OCI-LY1 (cell line): ENCODE results near the gene CHEK2.

Experiments
- H2AFZ ChIP-seq: fragments of 200-600 bp; sonication (generic), shearing (Covaris generic); 2 replicates; pipeline ENCODE4 v1.6.0; 2014; ENCODE audit warnings: antibody characterized with exemption, mild to moderate bottlenecking, low read length
- H3F3A ChIP-seq: fragments of 200-600 bp; sonication (generic), shearing (Covaris generic); 2 replicates; pipeline ENCODE4 v1.6.0; 2014; ENCODE audit warnings: mild to moderate bottlenecking, antibody characterized with exemption, low read length, moderate library complexity; ENCODE audit not compliant: insufficient read depth
- H3K27ac ChIP-seq: fragments of 200-600 bp; sonication (generic); 2 replicates; pipeline ENCODE4 v1.5.1; 2014; ENCODE audit warnings: low read length, mixed run types, mild to moderate bottlenecking, low read depth; ENCODE audit not compliant: poor library complexity, severe bottlenecking
- H3K27me3 ChIP-seq: fragments of 200-600 bp; sonication (generic); 2 replicates; pipeline ENCODE4 v1.6.0; 2014; ENCODE audit warnings: antibody characterized with exemption, mild to moderate bottlenecking, low read length, moderate library complexity; ENCODE audit not compliant: insufficient read depth
- H3K36me3 ChIP-seq: fragments of 200-600 bp; sonication (generic); 2 replicates; pipeline ENCODE4 v1.6.1; 2014; ENCODE audit warnings: mild to moderate bottlenecking, antibody characterized with exemption, low read length, moderate library complexity, mixed read lengths; ENCODE audit not compliant: insufficient read depth
- H3K4me1 ChIP-seq: fragments of 200-600 bp; sonication (generic); 2 replicates; pipeline ENCODE4 v1.5.1; 2014; ENCODE audit warnings: mild to moderate bottlenecking, low read length, moderate library complexity; ENCODE audit not compliant: insufficient read depth, severe bottlenecking
- H3K4me2 ChIP-seq: fragments of 200-600 bp; sonication (generic), shearing (Covaris generic); 2 replicates; pipeline ENCODE4 v1.6.1; 2014; ENCODE audit warnings: low read length
- H3K4me3 ChIP-seq: fragments of 200-600 bp; sonication (generic); 2 replicates; pipeline ENCODE4 v1.5.1; 2014; ENCODE audit warnings: low read length, low read depth, mild to moderate bottlenecking, mixed read lengths; ENCODE audit not compliant: poor library complexity, severe bottlenecking
- H3K79me2 ChIP-seq: fragments of 200-600 bp; shearing (Covaris generic); 2 replicates; pipeline ENCODE4 v1.6.1; 2016; ENCODE audit warnings: mixed run types, low read length, mixed read lengths; ENCODE audit not compliant: insufficient read depth
- H3K9ac ChIP-seq: fragments of 200-600 bp; sonication (generic), shearing (Covaris generic); 2 replicates; pipeline ENCODE4 v1.6.1; 2014; ENCODE audit warnings: mild to moderate bottlenecking, low read length, mixed read lengths
- H3K9me2 ChIP-seq: fragments of 200-600 bp; sonication (generic), shearing (Covaris generic); 2 replicates; pipeline ENCODE4 v1.6.1; 2014; ENCODE audit warnings: low read depth, mild to moderate bottlenecking, low read length, mixed read lengths
- H3K9me3 ChIP-seq: fragments of 200-600 bp; shearing (Covaris generic); 2 replicates; pipeline ENCODE4 v1.6.1; 2014; ENCODE audit warnings: low read length, mixed read lengths
- H4K20me1 ChIP-seq: fragments of 200-600 bp; sonication (generic), shearing (Covaris generic); 2 replicates; pipeline ENCODE4 v1.6.0; 2016; ENCODE audit warnings: mild to moderate bottlenecking, low read length; ENCODE audit not compliant: insufficient read depth
- EZH2 ChIP-seq: fragments of 200-600 bp; sonication (generic), shearing (Covaris generic); IDR thresholded peaks from 2 replicates; pipeline ENCODE4 v1.8.0; 2017; ENCODE audit warnings: borderline replicate concordance, mixed run types, mild to moderate bottlenecking, antibody characterized with exemption, low read length, moderate library complexity, mixed read lengths
- TF ChIP-seq, protein P1 (sequence below): fragments of 200-600 bp; sonication (generic), shearing (Covaris generic); IDR thresholded peaks from 2 replicates; pipeline ENCODE4 v1.5.1; 2017; ENCODE audit warnings: mild to moderate bottlenecking, antibody characterized with exemption, low read length, moderate library complexity, mixed read lengths

The CHEK2 gene

DNA sequence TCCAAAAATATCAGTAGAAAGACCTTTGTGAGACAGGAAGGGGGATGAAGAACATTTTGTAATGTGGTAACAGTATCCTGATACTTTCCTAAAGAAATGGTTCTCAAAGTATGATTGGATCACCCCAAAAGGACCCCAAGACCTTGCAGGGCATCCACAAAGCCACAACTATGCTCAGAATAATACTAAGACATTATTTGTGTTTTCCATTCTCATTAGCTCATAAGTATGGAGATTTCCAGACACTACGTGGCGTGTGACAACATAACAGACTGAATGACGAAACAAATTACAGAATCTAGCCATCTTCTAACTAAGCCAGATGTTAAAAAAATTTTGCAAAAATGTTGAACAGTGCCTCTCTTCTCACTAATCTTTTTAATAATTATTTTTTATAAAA lies 24.9 kb downstream of the CHEK2 start:
- H3K4me3 ChIP-seq, result no peak overlapping the region
- H3K79me2 ChIP-seq, result no peaks in the 10 kb centered on the region
- H3K27ac ChIP-seq, result no peak overlapping the region
- no peaks in the 10 kb centered on the region for H3K4me1 ChIP-seq
- H3K9ac ChIP-seq, result no peak overlapping the region
- TF ChIP-seq EZH2, result no peak
- TF ChIP-seq, protein P1, sequence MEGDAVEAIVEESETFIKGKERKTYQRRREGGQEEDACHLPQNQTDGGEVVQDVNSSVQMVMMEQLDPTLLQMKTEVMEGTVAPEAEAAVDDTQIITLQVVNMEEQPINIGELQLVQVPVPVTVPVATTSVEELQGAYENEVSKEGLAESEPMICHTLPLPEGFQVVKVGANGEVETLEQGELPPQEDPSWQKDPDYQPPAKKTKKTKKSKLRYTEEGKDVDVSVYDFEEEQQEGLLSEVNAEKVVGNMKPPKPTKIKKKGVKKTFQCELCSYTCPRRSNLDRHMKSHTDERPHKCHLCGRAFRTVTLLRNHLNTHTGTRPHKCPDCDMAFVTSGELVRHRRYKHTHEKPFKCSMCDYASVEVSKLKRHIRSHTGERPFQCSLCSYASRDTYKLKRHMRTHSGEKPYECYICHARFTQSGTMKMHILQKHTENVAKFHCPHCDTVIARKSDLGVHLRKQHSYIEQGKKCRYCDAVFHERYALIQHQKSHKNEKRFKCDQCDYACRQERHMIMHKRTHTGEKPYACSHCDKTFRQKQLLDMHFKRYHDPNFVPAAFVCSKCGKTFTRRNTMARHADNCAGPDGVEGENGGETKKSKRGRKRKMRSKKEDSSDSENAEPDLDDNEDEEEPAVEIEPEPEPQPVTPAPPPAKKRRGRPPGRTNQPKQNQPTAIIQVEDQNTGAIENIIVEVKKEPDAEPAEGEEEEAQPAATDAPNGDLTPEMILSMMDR, result no peak
- H2AFZ ChIP-seq, result no peak overlapping the region
- no peaks in the 10 kb centered on the region for H3K9me2 ChIP-seq
- H3K27me3 ChIP-seq, result no peaks in the 10 kb centered on the region
- H3F3A ChIP-seq, result no peaks in the 10 kb centered on the region
- no peak overlapping the region for H3K4me2 ChIP-seq
- no peaks in the 10 kb centered on the region for H4K20me1 ChIP-seq
- H3K36me3 ChIP-seq, result peaks cover 46% of the 10 kb centered on the region
- H3K9me3 ChIP-seq, result no peaks in the 10 kb centered on the region

DNA sequence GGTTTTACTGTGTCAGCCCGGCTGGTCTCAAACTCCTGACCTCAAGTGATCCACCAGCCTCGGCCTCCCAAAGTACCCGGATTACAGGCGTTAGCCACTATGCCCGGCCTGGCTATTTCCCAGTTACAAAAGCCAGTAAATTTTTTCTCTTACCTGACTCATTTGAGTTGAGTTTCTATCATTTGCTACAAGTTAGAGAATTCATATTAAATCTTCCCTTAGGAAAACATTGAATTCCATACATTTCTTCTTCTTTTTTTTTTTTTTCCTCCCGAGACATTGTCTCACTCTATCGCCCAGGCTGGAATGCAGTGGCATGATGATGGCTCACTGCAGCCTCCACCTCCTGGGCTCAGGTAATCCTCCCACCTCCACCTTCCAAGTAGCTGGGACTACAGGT lies 26.0 kb downstream of the CHEK2 start:
- Histone ChIP-seq H3K27me3 (no peaks in the 10 kb centered on the region), H3K9ac (no peak overlapping the region), H3K4me3 (no peak overlapping the region), H3K9me2 (no peaks in the 10 kb centered on the region), H3K27ac (no peak overlapping the region), H3K9me3 (no peaks in the 10 kb centered on the region), H3K4me1 (no peaks in the 10 kb centered on the region), H3K36me3 (peaks cover 51% of the 10 kb centered on the region), H2AFZ (no peak overlapping the region), H4K20me1 (no peaks in the 10 kb centered on the region), H3K79me2 (no peaks in the 10 kb centered on the region), H3K4me2 (no peak overlapping the region), H3F3A (no peaks in the 10 kb centered on the region)
- no peak for TF ChIP-seq EZH2
- TF ChIP-seq, protein P1, result no peak

- Histone ChIP-seq H3K4me3 (no peak overlapping the region), H3K79me2 (no peaks in the 10 kb centered on the region), H3K9me2 (no peaks in the 10 kb centered on the region), H3F3A (no peaks in the 10 kb centered on the region), H3K27me3 (no peaks in the 10 kb centered on the region), H3K27ac (no peak overlapping the region), H3K4me1 (no peaks in the 10 kb centered on the region), H3K9me3 (no peaks in the 10 kb centered on the region), H2AFZ (no peak overlapping the region), H4K20me1 (no peaks in the 10 kb centered on the region), H3K4me2 (no peak overlapping the region), H3K36me3 (peaks cover 48% of the 10 kb centered on the region), H3K9ac (no peak overlapping the region)
- no peak for TF ChIP-seq EZH2
- TF ChIP-seq, protein P1, result no peak
Observed at GRCh38 chr22:28714043-28714628, 27.5 kb downstream of the CHEK2 start.
